Right lobe of liver (tissue), 6 donors: Measurements from ENCODE around the gene PRR36. TPM values are rescaled to one million over a fixed set of nuclear protein-coding genes. Genes with fewer than 3 reads are reported as not detected.

Experiments
- ATAC-seq, 4 donors: fragments of 200-7000 bp; cut with Tn5 transposase; one replicate each; pipeline ENCODE4 v1.9.1; 2020; ENCODE audit warnings: mild to moderate bottlenecking in 4 of 4, moderate library complexity in 4 of 4
- DNase-seq, 3 donors: peaks; one replicate each; pipeline ENCODE4 v3.0.0-alpha.2; 2020
- H3K27ac ChIP-seq, 3 donors: fragments of 200-600 bp; one replicate each; pipeline ENCODE4 v1.8.0; 2022
- H3K27me3 ChIP-seq, 2 donors: fragments of 200-600 bp; one replicate each; pipeline ENCODE4 v1.8.0; 2022
- H3K36me3 ChIP-seq, 4 donors: fragments of 200-600 bp; sonication (generic) in 1 of 4; one replicate each; pipeline versions ENCODE4 v1.5.1 to v1.8.0; 2017 to 2022; ENCODE audit warnings: control low read depth in 1 of 4
- H3K4me1 ChIP-seq, 4 donors: fragments of 200-600 bp; sonication (generic) in 1 of 4; one replicate each; pipeline versions ENCODE4 v1.5.1 to v1.8.0; 2017 to 2022; ENCODE audit warnings: control low read depth in 1 of 4
- H3K4me3 ChIP-seq, 3 donors: fragments of 200-600 bp; one replicate each; pipeline ENCODE4 v1.8.0; 2022
- H3K9me3 ChIP-seq, 4 donors: fragments of 200-600 bp; sonication (generic) in 1 of 4; one replicate each; pipeline versions ENCODE4 v1.5.1 to v1.8.0; 2017 to 2022; ENCODE audit warnings: control low read depth in 1 of 4
- POLR2A ChIP-seq: fragments of 450-650 bp; IDR thresholded peaks from one replicate; pipeline ENCODE4 v1.6.1; 2017; ENCODE audit warnings: antibody characterized with exemption, mild to moderate bottlenecking
- WGBS: methylation state at CpG from one replicate; pipeline ENCODE4 v1.1.6; 2018; ENCODE audit warnings: low coverage, low lambda C conversion rate; ENCODE audit not compliant: insufficient coverage; ENCODE audit errors: missing lambda C conversion rate; 5-methylcytosine and 5-hydroxymethylcytosine counted together
- intact Hi-C, 2 donors: fragments of 100-400 bp; cut with DNase I; formaldehyde crosslinking; loops; one replicate each; pipeline versions ENCODE4 v1.11.2 to v1.14.1; 2022
- total RNA-seq, 6 experiments: library from RNA; depleted of rRNA in 2 of 6; stranded (reverse); fragments of >200 nt in 2 of 6; fragmentation: NEBNext Ultra II Directional in 3 of 6; extraction: Animal tissue kit (Norgen Biotek cat#: 25700) in 3 of 6; gene quantifications; one replicate each; pipeline versions ENCODE4 v1.1.0 to v1.2.4, GENCODE V29; 2016 to 2023
- TF ChIP-seq, protein P1 (sequence below), 4 donors: fragments of 200-600 bp in 3 of 4; fragments of 450-650 bp in 1 of 4; IDR thresholded peaks; one replicate each; pipeline versions ENCODE4 v1.5.1 to v1.8.0; 2016 to 2022; ENCODE audit warnings: antibody characterized with exemption in 4 of 4, mild to moderate bottlenecking in 2 of 4
- donor health status: DM: no; HTN: yes; CAD: no.
- donor health status: DM: no; HTN: no; CAD: no.
- donor health status: DM: no; HTN: no; CAD: no.
- donor health status: DM: no; HTN: yes; CAD: no.
- donor health status: DM: no; HTN: yes; CAD: no.

Gene PRR36
- total RNA-seq, 6 experiments from 2014 or later = 0.07 to 0.37 (median 0.12) TPM; not detected in 2

DNA sequence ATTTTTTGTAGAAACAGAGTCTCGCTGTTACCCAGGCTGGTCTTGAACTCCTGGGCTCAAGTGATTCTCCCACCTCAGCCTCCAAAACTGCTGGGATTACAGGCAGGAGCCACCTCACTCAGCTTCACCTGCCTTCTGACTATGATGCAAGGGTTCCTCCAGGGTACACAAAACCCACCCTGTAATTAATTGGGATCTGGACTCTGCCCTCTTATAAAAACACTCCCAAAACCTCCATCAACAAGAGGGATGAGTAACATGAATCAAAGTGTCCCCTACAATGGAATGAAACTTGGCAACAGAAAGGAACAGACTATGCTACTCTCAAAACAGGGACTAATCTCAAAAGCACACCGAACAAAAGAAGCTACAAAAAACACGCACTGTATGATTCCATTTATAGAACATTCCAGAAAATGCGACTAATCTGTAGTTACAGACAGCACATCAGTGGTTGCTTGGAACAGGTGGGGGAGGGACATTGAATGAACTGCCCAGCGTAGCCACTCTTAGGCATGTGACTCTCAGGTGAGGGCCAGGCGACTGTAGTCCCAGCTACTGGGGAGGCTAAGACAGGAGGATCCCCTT is 3.2 kb upstream of the PRR36 start:
- Histone ChIP-seq H3K36me3 (no peaks in the 10 kb centered on the region), H3K4me1 (no peaks in the 10 kb centered on the region), H3K9me3 (no peaks in the 10 kb centered on the region), H3K4me3 (no peak overlapping the region), H3K27ac (no peak overlapping the region), H3K27me3 (peaks cover 0 to 4% of the 10 kb centered on the region in 2 donors)
- 79% methylated on average over 6 of the region's 6 CpGs for WGBS
- no peak for ATAC-seq
- TF ChIP-seq POLR2A = no peak
- TF ChIP-seq, protein P1, sequence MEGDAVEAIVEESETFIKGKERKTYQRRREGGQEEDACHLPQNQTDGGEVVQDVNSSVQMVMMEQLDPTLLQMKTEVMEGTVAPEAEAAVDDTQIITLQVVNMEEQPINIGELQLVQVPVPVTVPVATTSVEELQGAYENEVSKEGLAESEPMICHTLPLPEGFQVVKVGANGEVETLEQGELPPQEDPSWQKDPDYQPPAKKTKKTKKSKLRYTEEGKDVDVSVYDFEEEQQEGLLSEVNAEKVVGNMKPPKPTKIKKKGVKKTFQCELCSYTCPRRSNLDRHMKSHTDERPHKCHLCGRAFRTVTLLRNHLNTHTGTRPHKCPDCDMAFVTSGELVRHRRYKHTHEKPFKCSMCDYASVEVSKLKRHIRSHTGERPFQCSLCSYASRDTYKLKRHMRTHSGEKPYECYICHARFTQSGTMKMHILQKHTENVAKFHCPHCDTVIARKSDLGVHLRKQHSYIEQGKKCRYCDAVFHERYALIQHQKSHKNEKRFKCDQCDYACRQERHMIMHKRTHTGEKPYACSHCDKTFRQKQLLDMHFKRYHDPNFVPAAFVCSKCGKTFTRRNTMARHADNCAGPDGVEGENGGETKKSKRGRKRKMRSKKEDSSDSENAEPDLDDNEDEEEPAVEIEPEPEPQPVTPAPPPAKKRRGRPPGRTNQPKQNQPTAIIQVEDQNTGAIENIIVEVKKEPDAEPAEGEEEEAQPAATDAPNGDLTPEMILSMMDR (IDR thresholded peaks at IDR 0.05) = no peak
- no peak for DNase-seq
- intact Hi-C loops = no loop called here

DNA sequence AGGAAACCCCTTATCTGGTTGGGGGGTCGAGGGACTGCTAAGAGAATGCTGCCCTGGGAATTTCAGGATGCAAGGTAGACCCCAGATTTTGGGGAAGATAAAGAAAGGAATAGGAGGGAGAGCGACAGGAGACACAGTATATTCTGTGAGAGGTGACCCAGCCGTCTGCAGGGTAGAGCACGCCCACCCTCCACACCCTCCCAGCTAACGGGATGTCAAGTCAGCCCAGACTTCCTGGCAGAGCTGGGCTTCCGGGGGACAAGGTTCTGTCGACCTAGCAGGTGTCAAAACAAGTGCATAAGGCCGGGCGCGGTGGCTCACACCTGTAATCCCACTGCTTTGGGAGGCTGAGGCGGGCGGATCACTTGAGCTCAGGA is 695 bp upstream of the PRR36 start:
- Histone ChIP-seq H3K27me3 (peaks cover 0 to 4% of the 10 kb centered on the region in 2 donors), H3K36me3 (no peaks in the 10 kb centered on the region), H3K27ac (no peak overlapping the region), H3K9me3 (no peaks in the 10 kb centered on the region), H3K4me1 (no peaks in the 10 kb centered on the region), H3K4me3 (no peak overlapping the region)
- intact Hi-C loops = no loop called here
- ATAC-seq = no peak
- DNase-seq = no peak
- TF ChIP-seq, protein P1 (IDR thresholded peaks at IDR 0.05) = no peak
- TF ChIP-seq POLR2A = no peak
- 29% methylated on average over 8 of the region's 12 CpGs for WGBS

DNA sequence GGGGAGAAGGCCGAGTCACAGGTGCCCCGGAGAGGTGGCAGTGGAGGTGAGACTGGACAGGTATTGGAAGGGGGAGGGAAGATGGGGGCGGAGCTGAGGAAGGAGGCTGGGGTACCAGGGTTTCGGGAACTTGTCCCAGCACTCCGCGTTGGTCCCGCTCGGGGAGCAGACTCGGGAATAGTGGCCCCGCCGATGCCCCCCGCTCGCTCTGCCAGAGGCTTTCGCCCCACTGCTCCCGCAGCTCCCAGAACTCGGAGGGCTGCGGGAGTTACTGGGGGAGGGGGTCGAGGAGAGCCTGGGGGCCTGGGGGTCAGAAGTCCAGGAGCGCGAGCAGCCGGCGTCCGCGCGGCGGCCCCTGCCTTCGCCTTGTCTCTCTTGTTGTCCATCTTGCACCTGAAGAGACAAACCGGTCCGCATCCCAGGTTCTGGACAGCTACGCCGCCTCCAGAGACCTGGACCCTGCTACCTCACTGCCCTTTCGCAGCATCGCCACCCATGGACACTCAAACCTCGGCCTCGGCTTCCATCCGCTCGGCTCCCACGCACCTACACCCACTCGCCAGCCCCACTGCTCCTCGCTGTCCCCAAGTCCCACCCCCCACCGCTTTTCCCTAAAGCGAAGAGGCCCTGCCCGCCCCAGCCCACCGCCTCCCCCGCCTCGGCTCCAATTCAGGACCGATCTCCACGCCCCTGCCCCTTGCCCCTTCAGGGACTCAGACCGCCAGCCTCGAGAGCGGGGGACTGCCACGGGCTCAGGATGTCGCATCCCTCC is 700 bp downstream of the PRR36 start:
- peaks cover 0 to 4% of the 10 kb centered on the region in 2 donors for H3K27me3 ChIP-seq
- H3K27ac ChIP-seq = no peak overlapping the region
- ATAC-seq = no peak
- intact Hi-C loops = no loop called here
- H3K4me1 ChIP-seq = peaks cover 0 to 6% (median 0%) of the 10 kb centered on the region in 4 donors
- DNase-seq = peak in 1 of 3 donors; percentile 55
- 8% methylated on average over 20 of the region's 53 CpGs for WGBS
- no peaks in the 10 kb centered on the region for H3K9me3 ChIP-seq
- no peak overlapping the region for H3K4me3 ChIP-seq
- no peak for TF ChIP-seq POLR2A
- no peaks in the 10 kb centered on the region for H3K36me3 ChIP-seq

GRCh38 chr19:7872306-7873204 is 1.6 kb downstream of the PRR36 start:
- Histone ChIP-seq H3K36me3 (no peaks in the 10 kb centered on the region), H3K27ac (no peak overlapping the region), H3K9me3 (no peaks in the 10 kb centered on the region), H3K27me3 (peaks cover 0 to 4% of the 10 kb centered on the region in 2 donors), H3K4me3 (no peak overlapping the region), H3K4me1 (peaks cover 0 to 6% (median 0%) of the 10 kb centered on the region in 4 donors)
- intact Hi-C loops = no loop called here
- TF ChIP-seq, protein P1 (IDR thresholded peaks at IDR 0.05) = no peak
- TF ChIP-seq POLR2A = no peak
- WGBS = 56% methylated on average over 8 of the region's 47 CpGs
- ATAC-seq (no peak), DNase-seq (peak in 1 of 3 donors; percentile 48)
